ENCODE measurements around the gene OSBPL3. TPM values are rescaled to one million over a fixed set of nuclear protein-coding genes. Genes with fewer than 3 reads are reported as not detected.

OSBPL3 gene
- total RNA-seq, 1 experiment from 2014 or later: 36.8 TPM

DNA sequence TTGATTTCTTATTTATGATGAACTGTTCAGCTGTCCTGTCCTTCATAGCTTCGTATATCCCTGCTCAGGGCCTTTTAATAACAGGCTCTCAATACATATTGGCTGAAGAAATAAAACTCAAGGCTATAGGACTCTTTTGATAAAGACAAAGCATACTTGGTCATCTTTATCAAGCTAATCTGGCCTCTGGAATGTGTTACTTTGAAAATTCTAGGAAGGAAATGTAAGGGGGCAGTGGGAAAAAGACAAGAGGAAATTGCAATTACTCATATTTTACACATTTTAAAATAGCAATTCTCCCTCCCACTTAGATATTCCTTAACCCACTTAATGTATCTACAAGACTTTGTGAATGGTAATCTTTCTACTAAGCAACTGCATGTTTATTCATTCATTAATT lies 94.3 kb downstream of the OSBPL3 start:
- Histone ChIP-seq H3K9ac (ENCODE audit: low read length) (no peak overlapping the region), H2AFZ (ENCODE audit: low read depth, low read length, poor library complexity, severe bottlenecking) (no peak overlapping the region), H3K4me3 (replicated peaks in 1 of 2; ENCODE audit: low read depth in 1 of 2, low read length in 2 of 2) (no peak overlapping the region), H4K20me1 (ENCODE audit: insufficient read depth) (no peaks in the 10 kb centered on the region; the same call in 1 of the 2 replicates), H3K36me3 (ENCODE audit: control insufficient read depth in 1 of 2, insufficient read depth in 2 of 2, low read length in 2 of 2) (peaks cover 0 to 2% of the 10 kb centered on the region in 2 experiments; a peak in 2 of 4 replicates), H3K79me2 (ENCODE audit: insufficient read depth, low read length) (0 out of 2 replicates have a peak, but pooled peaks cover 5% of the 10 kb centered on the region), H3K4me2 (ENCODE audit: low read length) (no peak overlapping the region), H3K27ac (ENCODE audit: low read depth, low read length) (no peak overlapping the region), H3K9me2 (ENCODE audit: insufficient read depth) (no peaks in the 10 kb centered on the region), H3K4me1 (ENCODE audit: control insufficient read depth in 1 of 2, insufficient read depth in 2 of 2, low read length in 2 of 2) (peaks cover 4 to 6% of the 10 kb centered on the region in 2 experiments; a peak in 1 of 4 replicates), H3K27me3 (ENCODE audit: insufficient read depth, low read length) (no peaks in the 10 kb centered on the region), H3K9me3 (ENCODE audit: control insufficient read depth in 1 of 2, insufficient read depth in 1 of 2, low read depth in 1 of 2, low read length in 2 of 2) (no peaks in the 10 kb centered on the region)
- CTCF ChIA-PET: no interaction called here
- TF ChIP-seq, protein P1, sequence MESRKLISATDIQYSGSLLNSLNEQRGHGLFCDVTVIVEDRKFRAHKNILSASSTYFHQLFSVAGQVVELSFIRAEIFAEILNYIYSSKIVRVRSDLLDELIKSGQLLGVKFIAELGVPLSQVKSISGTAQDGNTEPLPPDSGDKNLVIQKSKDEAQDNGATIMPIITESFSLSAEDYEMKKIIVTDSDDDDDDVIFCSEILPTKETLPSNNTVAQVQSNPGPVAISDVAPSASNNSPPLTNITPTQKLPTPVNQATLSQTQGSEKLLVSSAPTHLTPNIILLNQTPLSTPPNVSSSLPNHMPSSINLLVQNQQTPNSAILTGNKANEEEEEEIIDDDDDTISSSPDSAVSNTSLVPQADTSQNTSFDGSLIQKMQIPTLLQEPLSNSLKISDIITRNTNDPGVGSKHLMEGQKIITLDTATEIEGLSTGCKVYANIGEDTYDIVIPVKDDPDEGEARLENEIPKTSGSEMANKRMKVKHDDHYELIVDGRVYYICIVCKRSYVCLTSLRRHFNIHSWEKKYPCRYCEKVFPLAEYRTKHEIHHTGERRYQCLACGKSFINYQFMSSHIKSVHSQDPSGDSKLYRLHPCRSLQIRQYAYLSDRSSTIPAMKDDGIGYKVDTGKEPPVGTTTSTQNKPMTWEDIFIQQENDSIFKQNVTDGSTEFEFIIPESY (IDR thresholded peaks at IDR 0.05; ENCODE audit: extremely low read depth, insufficient replicate concordance, low read length): no peak
- TF ChIP-seq, protein P2, sequence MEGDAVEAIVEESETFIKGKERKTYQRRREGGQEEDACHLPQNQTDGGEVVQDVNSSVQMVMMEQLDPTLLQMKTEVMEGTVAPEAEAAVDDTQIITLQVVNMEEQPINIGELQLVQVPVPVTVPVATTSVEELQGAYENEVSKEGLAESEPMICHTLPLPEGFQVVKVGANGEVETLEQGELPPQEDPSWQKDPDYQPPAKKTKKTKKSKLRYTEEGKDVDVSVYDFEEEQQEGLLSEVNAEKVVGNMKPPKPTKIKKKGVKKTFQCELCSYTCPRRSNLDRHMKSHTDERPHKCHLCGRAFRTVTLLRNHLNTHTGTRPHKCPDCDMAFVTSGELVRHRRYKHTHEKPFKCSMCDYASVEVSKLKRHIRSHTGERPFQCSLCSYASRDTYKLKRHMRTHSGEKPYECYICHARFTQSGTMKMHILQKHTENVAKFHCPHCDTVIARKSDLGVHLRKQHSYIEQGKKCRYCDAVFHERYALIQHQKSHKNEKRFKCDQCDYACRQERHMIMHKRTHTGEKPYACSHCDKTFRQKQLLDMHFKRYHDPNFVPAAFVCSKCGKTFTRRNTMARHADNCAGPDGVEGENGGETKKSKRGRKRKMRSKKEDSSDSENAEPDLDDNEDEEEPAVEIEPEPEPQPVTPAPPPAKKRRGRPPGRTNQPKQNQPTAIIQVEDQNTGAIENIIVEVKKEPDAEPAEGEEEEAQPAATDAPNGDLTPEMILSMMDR (IDR thresholded peaks at IDR 0.05 in 2 of 3, conservative IDR thresholded peaks at IDR 0.05 in 1 of 3; ENCODE audit: borderline replicate concordance in 1 of 3, insufficient read depth in 1 of 3, low read depth in 2 of 3, low read length in 2 of 3): no peak
- TF ChIP-seq ZFX (IDR thresholded peaks at IDR 0.05) (no peak), FOSL1 (IDR thresholded peaks at IDR 0.05; ENCODE audit: low read depth) (no peak), RAD21 (IDR thresholded peaks at IDR 0.05; ENCODE audit: low read depth) (no peak), POLR2A (IDR thresholded peaks at IDR 0.05; ENCODE audit: borderline replicate concordance, extremely low read depth, insufficient read depth, insufficient read length) (no peak), EZH2phosphoT487 (IDR thresholded peaks at IDR 0.05; ENCODE audit: borderline replicate concordance) (no peak), ZNF274 (IDR thresholded peaks at IDR 0.05; ENCODE audit: low read depth, low read length) (no peak)
- TF ChIP-seq, protein P3, sequence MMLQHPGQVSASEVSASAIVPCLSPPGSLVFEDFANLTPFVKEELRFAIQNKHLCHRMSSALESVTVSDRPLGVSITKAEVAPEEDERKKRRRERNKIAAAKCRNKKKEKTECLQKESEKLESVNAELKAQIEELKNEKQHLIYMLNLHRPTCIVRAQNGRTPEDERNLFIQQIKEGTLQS (IDR thresholded peaks at IDR 0.05): no peak
- intact Hi-C loops (cut with micrococcal nuclease): loop anchor here (10.0 kb wide), 1 partner anchor 209 kb away; no protein-coding TSS in a partner anchor
- POLR2A ChIA-PET: no interaction called here
- RAD21 ChIA-PET (ENCODE audit: low non-redundant PET in 1 of 2, low total read pairs in 2 of 2, uncharacterized antibody in 2 of 2, unreplicated experiment in 2 of 2): interaction anchor here in 1 of 2 experiments (0.7 kb wide), 1 partner anchor 37 kb away, joined by 3 read pairs; no protein-coding TSS in a partner anchor
- BruUV-seq (replicated peaks): no TSS peak
- no peak for ATAC-seq
- no peak for DNase-seq (ENCODE audit: low read depth, low spot score)

Data from HCT116 (cell line).